ENCODE measurements around the gene CPSF3.
A peak's percentile ranks its signal among the peaks of the same experiment; 100 is the strongest.
"Not testable (repeated sequence)": the region's sequence is repeated elsewhere in the genome, so short reads cannot be mapped to it uniquely, and the experiment has no call there.

CPSF3 gene

DNA sequence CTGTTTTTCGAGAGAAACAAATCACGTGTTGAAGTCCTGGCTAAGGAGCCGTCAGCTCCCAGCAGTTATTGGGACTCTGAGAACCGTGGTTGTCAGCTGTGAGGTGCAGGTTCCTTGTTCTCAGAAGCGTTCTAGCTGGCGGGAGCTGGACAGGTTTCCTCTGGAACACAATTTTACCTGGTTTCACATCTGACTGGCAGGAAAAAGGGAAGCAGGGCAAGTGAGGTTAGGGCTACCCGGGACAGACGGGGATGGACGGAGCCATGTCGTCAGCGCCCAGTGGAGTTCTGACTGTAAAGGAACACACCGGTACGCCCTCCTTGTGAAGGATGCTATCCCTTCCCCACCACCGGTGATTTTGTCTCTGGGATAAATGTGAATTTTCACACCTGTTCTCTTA lies 26.3 kb upstream of the CPSF3 start:
- DNase-seq = no peak

DNA sequence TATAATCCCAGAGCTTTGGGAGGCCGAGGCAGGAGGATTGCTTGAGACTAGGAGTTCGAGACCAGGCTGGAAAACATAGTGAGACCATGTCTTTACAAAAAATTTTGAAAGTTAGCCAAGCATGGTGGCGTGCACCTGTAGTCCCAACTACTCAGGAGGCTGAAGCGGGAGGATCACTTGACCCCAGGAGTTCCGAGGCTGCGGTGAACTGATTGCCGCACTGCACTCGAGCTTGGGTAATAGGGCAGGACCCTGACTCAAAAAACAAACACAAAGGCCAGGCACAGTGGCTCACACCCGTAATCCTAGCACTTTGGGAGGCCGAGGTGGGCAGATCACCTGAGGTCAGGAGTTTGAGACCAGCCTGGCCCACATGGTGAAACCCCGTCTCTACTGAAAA lies 25.2 kb upstream of the CPSF3 start:
- DNase-seq = not testable (repeated sequence)

DNA sequence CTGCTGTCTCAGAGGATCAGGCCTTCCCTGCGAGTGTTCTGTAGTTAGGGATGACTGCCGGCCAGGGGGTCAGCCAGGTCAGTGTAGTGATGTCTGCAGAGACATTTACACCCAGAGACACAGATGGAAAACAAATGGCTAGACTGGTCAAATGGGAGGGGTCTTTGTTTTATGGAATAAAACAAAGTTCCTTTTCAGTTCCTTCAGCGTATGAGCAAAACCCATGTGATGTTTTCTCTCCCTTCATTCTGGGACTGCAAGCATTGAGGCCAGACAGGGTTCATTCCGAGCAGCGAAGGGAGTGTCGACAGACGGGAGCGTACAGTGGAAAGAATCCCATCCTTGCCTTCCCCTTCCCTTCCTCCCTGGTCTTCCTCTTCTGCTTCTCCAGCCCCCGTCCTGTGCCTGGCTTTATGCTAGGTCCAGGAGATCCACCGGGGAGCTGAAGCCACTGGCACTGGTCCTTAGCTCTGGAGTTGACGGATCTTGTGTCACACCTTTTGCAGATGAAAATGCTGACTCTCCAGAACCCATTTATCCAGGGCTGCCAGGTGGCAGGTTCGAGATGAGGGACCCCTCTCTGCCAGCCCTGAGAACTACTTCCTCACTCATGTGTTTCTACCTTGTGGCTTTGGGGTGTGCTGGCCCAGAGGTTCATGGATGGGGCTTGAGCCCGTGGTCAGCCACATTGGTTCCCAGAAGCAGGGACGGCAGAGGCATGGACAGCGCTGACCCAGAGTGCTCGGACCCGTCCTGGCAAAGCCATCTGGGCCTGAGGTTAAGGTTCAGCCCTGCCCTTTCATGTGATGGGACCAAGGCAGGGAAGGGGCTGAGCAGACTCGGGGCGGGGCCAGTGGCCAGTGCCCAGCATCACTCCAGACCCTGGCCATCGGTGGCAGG lies 24.3 kb upstream of the CPSF3 start:
- DNase-seq = no peak

DNA sequence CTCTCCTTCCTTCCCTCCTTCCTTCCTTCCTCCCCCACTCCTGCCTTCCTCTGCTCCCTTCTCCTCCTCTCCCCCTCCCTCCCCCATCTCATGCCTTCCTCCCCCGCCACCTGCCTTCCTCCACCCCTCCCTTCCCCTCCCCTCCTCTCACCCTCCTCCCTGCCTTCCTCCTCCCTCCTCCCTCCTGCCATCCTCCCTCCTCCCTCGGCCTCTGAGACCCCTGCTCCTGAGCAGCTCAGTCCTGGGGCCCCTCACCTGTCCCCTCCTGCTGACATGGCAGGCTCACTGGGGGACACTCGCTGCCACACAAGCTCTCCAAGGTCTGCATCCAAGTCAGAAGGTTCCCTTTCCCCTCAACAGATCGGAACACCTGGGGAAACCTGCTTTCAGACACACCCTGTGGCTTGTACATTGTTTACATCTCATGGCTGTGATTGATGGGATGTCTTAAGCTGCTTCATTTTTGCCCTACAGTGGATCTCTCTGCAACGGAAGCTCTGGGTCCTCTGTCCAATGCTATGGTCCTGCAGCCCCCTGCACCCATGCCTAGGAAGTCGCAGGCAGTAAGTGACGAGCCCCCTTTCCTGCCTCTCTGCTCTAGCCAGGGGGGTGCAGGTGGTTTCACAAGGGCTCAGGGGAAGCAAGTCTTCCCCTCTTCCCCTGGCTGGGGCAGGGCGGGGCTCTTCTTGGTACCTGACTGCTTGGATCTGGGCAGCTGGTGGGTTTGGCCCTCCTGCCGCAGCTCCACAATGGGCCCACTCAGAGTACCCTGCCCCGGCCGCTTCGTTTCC lies 23.0 kb upstream of the CPSF3 start:
- no peak for DNase-seq

DNA sequence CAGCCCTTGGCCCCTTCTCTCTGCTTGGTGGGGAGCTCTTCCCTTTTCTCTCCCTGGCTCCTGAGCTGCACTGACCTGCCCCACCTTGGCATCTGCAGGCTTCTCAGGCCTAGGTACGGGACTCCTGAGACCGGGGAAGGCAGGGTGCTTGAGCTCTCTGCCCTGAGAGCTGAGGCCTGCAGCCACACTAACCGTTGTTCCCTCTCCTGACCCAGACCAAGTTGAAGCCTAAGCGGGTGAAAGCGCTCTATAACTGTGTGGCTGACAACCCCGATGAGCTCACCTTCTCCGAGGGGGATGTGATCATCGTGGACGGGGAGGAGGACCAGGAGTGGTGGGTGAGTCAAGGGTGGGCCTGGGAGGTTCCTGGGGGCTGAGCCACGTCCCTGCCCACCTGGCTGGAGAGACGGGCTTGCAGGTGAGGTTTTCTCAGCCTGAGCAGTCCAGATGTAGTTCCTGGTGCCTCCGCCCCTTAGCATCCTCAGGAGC lies 22.4 kb upstream of the CPSF3 start:
- no peak for DNase-seq

DNA sequence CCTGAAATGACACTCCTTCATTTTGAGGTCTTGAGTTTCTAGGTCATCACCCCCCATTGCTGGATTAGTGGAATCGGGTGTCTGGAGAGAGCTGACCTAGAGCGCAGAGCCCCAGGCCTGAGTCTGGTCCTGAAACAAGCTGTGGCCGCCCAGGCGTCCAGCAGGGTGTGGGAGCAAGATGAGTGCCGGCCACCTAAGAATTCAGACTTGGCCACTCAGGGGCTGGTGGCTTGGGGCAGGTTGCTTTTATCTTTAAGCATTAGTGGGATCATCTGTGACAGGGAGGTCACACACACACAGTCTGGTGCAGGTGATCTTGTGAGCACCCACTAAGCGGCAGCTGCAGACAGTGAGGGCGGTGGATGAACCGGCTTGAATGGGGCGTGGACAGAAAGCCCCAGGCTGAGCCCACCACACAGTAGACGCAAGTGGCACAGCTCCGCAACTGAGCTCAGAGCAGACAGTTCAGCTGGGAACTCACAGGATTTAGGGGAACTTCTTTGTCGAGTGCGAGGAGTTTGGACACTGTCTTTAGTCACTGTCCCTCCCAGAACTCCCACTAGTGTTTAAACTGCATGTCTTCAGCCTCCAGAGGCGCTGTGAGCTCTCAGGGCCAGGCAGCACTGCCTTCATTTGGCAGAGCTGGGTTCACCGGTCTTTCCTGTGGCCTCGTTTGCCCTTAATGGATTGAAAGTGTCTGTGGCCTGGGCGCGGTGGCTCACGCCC lies 21.6 kb upstream of the CPSF3 start:
- DNase-seq = no peak

DNA sequence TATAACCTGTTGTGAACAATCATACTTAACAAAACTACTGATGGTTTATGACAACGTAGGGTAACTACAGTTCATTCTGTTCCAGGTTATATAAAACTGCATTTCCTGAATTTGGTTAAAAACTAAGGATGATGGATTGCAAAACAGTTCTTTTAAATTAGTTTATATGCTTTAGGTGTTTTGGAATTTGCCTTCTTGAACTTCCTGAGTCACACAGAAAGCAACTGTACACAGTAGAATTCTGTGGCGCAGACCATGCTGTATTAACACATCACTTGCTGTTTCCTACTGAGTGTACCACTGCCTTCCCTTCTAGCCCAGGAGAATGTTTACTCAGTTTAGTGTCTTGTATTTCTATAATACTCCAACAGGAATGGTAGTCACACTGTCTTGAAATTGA lies 19.5 kb upstream of the CPSF3 start:
- DNase-seq = no peak

DNA sequence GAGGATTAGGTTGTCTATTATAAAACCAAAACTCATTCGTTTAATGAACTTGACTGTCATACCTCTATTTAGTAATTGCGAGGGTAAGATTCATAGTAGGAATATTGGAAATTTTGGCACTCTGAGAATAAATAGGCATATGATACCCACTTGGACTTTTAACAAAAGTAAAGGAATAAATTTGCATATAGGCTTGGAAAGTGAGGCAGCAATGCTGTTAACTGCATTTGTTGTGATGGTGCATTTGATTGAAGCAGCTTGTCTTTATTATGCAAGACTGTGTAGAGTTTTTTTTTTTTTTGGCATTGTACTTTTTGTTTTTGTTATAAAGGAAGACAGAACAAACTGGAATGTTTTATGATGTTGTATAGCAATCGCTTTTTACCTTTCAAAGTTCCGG lies 19.0 kb upstream of the CPSF3 start:
- no peak for DNase-seq

DNA sequence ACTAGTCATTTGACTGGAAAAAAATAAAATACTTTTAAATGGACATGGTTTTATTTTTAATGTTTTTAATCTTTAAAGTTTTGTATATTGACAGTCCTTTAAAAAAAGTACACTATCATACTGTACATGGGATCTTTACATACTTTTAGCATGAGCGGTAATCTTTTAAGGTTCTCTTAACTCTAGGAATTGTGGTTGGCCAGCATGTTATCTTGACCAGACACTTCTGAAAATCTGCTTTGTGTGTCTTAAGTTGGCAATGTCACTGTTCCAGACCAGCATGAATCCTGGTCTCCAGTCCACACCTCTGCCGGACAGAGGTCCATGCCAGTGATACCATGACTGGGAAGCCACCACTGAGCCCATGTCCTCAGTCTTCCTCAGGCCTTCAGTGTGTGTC lies 17.8 kb upstream of the CPSF3 start:
- no peak for DNase-seq

DNA sequence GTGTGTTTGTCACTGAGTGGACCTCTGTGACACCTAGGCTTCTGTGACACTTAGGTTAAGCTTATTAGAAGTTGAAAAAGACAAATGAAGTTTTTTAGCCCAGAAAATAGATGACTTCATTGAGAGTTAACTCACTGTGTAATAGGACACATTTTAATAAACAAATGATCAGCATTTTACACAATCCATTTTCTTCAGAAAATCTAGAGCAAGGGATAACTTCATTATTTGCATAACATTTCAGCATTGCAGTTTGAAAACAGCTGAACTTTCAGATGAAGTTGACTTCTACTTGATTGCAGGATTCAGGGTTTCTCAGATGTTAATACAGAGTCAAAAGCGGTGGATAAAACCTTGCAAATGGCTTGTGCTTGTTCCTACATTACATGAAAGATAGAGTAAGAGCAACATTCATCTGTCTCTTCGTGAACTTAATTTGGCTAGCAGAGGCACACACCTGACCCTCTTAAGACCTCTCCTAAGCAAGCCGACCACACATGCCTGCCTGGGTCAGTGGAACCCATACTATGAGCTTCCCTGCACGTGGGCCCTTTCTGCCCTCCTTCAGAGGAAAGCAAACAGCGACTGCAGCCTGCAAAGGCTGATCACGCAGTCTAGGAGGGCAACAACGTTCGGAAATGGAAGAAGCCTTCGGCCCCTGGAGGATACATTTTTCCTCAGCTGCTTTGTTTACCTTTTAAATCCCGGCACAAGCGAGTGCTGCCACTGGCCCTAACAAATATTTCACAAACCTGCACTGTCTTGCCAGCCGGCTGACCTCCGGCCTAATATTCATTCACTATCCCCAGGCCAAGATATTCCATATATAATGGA lies 16.7 kb upstream of the CPSF3 start:
- no peak for DNase-seq

DNA sequence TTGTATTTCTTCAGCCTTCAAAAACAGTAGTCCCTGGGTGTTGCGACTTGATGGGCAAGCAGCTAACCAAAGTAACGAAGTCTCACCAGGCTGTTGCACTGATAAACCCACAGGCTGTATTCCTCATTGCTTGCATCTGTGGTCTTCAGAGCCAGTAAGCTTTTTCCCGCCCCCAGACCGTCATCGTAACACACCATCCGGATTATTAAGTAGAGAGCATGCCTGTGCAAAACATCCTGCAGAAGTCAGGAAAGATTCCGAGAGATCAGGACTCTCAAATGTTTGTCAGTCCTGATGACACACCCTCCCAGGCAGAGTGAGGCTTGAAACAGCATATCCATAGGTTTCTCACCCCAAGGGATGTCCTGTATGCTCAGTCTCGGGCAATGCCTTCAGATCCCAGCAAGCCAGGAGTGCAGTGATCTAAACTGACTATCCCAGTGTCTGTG lies 16.1 kb upstream of the CPSF3 start:
- no peak for DNase-seq

DNA sequence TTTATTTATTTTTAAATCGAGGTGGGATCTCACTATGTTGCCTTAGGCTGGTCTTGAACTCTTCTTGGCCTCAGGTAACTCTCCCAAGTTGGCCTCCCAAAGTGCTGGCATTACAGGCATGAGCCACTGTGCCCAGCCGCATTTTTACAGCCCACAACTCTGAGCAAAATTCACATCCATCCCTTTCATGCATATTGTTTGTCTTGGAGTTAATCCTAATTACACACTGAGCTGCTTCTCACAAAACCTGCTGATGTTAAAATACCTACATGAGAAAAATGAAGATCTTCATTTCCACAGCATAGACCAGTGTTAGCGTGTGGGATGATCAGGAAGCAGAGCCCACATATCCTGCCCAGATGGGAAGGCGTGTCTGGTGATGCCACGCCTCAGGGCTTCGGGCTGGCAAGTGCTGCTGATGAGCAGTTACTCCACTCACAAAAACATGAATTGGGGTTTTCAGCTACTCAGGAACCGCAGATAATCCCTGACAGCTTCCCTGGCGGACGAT lies 14.8 kb upstream of the CPSF3 start:
- peak in 1 of 2 experiments; percentile 31 for DNase-seq

DNA sequence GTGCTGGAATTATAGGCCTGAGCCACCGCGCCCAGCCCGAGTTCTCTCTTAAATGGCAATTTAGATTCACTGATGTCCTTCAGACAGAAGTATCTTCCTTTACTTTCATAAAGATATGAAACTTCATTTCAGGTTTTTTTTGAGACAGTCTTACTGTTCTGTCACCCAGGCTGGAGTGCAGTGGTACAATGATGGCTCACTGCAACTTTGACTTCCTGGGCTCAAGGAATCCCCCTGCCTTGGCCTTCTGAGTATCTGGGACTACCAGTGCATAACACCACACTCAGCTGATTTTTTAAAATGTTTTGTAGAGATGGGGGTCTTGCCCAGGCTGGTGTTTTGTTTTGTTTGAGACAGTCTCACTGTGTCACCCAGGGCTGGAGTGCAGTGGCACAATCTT lies 13.3 kb upstream of the CPSF3 start:
- DNase-seq = no peak

DNA sequence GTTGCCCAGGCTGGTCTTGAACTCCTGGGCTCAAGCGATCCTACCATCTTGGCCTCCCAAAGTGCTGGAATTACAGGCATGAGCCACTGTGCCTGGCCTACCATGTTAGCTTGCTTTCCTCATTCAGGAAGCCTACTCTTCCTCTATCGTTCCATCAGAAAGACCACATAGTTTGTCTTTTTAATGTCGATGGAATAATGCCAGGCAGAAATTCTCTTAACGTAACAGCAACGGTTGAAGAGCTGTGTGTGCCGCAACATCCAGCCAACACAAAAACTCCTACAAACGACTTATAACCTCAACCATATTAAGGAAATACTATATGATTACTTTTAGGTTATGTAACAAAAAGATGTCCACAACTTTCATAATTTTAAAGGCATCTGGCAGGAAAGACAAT lies 10.7 kb upstream of the CPSF3 start:
- DNase-seq = no peak

DNA sequence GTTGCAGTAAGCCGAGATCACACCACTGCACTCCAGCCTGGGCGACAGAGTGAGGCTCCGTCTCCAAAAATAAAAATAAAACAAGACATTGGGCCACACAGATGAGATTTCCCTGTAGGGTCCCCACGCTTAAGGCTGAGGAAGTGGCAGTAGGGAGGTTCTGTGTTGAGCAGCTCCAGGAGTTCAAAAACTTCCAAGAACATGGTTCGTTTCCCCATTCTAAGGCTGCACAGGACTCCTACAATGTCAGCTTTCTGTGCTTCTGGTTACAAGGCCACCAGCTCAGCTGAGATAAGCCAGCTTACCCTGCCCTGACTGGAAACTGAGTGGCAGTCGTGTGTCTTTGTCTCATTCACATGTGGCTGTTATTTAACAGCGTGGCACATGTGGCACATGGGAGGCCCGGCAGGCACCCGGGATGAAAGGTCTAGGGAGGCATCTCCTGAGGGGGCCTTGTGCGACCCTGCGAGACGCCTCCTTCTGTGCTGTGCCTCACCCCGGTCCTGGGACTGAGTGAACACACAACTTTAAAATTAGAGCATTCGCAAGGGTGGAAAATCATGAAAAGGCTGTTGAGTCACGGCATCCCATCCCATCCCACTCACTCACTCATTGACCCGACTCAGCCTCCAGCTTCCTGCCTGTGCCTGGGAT lies 7.8 kb upstream of the CPSF3 start:
- DNase-seq = no peak

DNA sequence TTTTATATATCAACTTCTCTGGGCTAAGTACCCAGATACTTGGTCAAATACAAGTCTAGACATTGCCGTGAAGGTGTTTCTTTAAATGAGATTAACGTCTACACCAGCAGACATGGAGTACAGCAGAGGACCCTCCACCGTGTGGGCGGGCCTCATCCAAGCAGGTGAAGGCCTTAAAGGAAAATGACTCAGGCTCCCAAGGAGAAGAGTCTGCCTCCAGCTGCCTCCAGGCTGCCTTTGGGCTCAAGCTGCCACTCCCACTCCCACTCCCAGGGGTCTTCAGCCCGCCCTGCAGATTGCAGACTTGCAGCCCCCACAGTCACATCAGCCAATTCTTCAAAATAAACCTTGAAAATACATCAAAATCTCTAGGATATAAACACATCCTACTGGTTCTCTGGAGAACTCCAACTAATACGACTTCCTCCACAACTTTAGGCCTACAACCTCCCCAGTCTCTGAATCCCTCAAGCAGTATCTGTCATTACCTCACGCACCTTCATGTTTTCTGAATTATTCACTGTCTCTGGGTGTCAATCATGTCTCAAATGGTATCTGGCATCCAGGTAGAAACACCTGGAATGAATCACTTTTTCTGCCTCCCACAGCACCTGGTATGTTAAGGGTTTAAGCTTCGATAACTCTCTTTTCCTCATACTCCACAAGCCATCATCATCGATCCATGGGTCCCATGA lies 7.0 kb upstream of the CPSF3 start:
- DNase-seq = no peak

DNA sequence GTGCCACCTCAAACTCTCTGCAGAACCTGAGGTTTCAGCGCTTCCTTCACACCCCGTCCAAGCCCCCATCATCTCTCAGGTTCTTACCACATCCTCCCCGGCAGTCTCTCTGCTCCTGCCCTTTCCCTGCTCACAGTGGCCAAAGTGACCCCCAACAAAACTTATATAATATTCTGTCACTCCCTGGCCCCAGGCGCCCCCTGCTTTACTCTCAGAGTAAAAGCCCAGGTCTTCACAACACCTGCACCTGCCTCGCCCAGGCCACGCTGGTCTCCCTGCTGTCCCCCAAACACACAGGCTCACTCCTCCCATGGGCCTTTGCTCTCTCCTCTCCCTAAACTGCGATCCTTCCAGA lies 6.5 kb upstream of the CPSF3 start:
- no peak for DNase-seq

DNA sequence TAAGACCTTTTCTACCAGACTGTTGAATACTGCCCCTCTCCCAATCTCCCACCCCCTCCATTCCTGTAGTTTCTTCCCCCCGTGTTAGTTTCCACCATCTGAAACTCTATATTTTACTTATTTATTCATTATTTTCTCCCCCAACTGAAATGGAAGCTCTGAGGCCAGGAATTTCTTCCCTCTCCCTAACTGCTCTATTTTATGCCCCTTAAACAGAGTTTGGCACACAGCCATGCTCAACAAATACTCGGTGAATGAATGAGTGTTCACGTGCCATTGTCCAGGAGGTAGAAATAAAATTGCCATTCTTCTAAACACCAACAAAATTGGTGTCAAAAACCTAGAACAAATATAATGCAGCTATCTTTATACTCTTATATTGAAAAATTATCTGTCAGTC lies 5.7 kb upstream of the CPSF3 start:
- DNase-seq = peak in 1 of 2 experiments; percentile 24

DNA sequence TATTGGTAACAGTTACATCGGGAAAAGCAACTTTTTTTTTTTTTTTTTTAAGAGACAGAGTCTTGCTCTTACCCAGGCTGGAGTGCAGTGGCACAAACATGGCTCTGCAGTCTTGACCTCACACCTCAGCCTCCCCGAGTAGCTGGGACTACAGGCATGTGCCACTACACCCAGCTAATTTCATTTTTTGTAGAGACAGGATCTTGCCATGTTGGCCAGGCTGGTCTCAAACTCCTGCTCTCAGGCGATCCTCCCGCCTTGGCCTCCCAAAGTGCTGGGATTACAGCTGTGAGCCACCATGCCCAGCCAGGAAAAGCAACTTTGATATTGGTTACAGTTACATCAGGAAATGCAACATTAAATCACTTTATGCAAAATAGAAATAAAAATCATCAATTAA lies 4.7 kb upstream of the CPSF3 start:
- no peak for DNase-seq

DNA sequence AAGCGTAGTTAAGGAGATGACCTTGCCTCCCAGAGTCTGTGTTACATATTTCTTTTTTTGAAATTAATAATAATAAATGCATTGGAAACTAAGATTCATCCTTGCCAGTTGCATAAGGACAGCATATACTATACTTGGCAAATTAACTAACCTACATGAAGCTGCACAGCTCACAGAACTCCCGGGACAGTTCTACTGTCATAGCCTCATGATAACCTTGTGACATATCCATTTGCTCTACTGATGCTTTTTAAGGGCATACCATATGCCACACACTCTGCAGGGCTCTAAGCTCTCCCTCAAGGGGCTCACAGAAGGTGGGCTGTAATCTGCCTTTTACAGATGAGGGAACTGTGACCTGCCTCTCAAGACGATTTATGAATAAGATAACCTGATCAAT lies 3.9 kb upstream of the CPSF3 start:
- no peak for DNase-seq

DNA sequence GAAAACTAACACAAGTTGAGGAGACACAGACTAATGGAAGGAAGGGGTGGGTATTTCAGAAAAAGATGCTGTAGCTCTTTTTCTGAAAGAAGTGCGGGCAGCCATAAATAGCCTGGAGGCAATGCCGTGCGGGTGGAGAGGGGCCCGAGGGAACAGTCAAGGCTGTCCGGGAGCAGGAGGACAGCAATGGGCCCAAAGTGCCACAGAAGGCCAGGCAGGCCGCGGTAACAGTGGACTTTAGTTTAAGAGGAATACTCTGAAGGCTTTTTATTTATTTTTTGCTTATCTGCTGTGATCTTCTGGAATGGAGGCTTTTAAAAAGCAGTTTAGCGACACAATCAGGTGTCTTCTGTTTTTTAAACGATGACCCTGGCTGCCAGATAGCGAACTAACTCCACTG lies 3.0 kb upstream of the CPSF3 start:
- no peak for DNase-seq

Data from NCI-H2081 (cell line).